DND-41 (cell line): ENCODE results near the gene SPDYE4.

Source experiments
- CTCF ChIP-seq: IDR thresholded peaks from 2 replicates; pipeline ENCODE4 v1.5.1; 2012; ENCODE audit warnings: borderline replicate concordance, low read length, moderate library complexity, mild to moderate bottlenecking; ENCODE audit not compliant: poor library complexity, severe bottlenecking; ENCODE audit errors: extremely low read depth
- EZH2 ChIP-seq: IDR thresholded peaks from 3 replicates; pipeline ENCODE4 v1.6.1; 2012; ENCODE audit warnings: borderline replicate concordance, low read depth, mild to moderate bottlenecking, moderate library complexity, low read length, inconsistent platforms; ENCODE audit not compliant: severe bottlenecking

- TF ChIP-seq CTCF (no peak), EZH2 (no peak)
Measured at GRCh38 chr17:8710813-8711212, 47.5 kb downstream of the SPDYE4 start.
